ENCODE measurements around the gene KCNH6.

KCNH6 gene

DNA sequence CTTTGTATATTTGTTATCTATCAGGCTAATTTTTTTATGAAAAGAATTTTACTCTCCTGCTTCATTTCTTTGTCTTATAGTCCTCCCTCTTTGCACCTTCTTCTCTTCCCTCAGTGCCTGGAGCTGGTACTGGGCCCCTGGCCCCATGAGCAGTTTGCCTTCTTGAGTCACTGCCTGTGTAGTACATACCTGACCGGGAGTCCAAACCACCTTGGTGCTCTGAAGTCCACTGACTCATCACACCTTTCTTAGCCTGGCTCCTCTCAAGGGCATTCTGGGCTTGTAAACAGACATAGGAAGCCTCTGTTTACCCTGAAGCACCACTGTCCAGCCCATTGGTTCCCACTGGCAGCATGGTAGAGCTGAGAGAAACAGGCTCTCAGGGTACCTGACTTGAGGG is 66.5 kb downstream of the KCNH6 start:
- H3K4me1 ChIP-seq = no peaks in the 10 kb centered on the region
- no peak overlapping the region for H3K27ac ChIP-seq
- no peaks in the 10 kb centered on the region for H3K9me3 ChIP-seq (ENCODE audit: control insufficient read depth, low read length)
- H3K9ac ChIP-seq = no peak overlapping the region
- H3K27me3 ChIP-seq (ENCODE audit: control insufficient read depth, insufficient read depth, low read length) = no peaks in the 10 kb centered on the region
- H3K4me3 ChIP-seq (ENCODE audit: low read depth, low read length) = no peak overlapping the region
- no peak overlapping the region for H2AFZ ChIP-seq
- no peak overlapping the region for H3K4me2 ChIP-seq (ENCODE audit: low read length)
- H3K79me2 ChIP-seq = peaks cover 8% of the 10 kb centered on the region
- TF ChIP-seq, protein P1, sequence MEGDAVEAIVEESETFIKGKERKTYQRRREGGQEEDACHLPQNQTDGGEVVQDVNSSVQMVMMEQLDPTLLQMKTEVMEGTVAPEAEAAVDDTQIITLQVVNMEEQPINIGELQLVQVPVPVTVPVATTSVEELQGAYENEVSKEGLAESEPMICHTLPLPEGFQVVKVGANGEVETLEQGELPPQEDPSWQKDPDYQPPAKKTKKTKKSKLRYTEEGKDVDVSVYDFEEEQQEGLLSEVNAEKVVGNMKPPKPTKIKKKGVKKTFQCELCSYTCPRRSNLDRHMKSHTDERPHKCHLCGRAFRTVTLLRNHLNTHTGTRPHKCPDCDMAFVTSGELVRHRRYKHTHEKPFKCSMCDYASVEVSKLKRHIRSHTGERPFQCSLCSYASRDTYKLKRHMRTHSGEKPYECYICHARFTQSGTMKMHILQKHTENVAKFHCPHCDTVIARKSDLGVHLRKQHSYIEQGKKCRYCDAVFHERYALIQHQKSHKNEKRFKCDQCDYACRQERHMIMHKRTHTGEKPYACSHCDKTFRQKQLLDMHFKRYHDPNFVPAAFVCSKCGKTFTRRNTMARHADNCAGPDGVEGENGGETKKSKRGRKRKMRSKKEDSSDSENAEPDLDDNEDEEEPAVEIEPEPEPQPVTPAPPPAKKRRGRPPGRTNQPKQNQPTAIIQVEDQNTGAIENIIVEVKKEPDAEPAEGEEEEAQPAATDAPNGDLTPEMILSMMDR (IDR thresholded peaks at IDR 0.05) = no peak
- no peaks in the 10 kb centered on the region for H3K36me3 ChIP-seq (ENCODE audit: control insufficient read depth, insufficient read depth, low read length)

DNA sequence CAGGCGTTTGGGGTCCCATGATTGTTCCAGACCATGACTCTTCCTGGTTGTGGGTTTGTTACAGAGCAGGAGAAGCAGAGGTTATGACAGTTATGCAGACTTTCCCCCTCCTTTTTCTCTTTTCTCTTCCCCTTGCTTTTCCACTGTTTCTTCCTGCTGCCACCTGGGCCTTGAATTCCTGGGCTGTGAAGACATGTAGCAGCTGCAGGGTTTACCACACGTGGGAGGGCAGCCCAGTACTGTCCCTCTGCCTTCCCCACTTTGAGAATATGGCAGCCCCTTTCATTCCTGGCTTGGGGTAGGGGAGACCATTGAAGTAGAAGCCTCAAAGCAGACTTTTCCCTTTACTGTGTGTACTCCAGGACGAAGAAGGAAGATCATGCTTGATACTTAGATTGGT is 69.6 kb downstream of the KCNH6 start:
- TF ChIP-seq, protein P1 (IDR thresholded peaks at IDR 0.05) = no peak
- Histone ChIP-seq H3K4me2 (ENCODE audit: low read length) (no peak overlapping the region), H3K4me3 (ENCODE audit: low read depth, low read length) (no peak overlapping the region)

DNA sequence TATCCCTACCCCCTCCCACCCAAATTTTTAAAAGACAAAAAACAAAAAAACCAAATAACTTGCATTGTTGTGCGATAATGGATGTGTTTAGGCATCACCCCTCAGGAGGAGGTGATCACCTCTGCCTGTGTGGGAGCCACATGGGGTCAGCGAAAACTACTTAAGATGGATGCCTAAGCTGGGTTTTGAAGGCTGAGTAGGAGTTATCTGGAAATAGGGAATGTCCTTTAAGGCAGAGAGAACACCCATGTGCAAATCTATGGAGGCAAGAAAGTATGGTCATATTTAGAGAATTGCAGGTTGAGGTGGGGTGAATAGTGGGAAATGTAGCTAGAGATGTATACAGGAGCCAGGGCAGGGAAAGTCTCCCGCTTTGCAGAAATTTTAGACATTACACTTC is 72.0 kb downstream of the KCNH6 start:
- Histone ChIP-seq H3K9ac (no peak overlapping the region), H2AFZ (no peak overlapping the region), H3K4me2 (ENCODE audit: low read length) (no peak overlapping the region), H3K27me3 (ENCODE audit: control insufficient read depth, insufficient read depth, low read length) (no peaks in the 10 kb centered on the region), H3K79me2 (peaks cover 5% of the 10 kb centered on the region), H3K4me3 (ENCODE audit: low read depth, low read length) (no peak overlapping the region), H3K27ac (no peak overlapping the region), H3K36me3 (ENCODE audit: control insufficient read depth, insufficient read depth, low read length) (no peaks in the 10 kb centered on the region), H3K9me3 (ENCODE audit: control insufficient read depth, low read length) (no peaks in the 10 kb centered on the region), H3K4me1 (no peaks in the 10 kb centered on the region)
- TF ChIP-seq, protein P1 (IDR thresholded peaks at IDR 0.05) = no peak

More for the DNA sequence above, 69.6 kb downstream of the KCNH6 start:
- Histone ChIP-seq H2AFZ (no peak overlapping the region), H3K9me3 (ENCODE audit: control insufficient read depth, low read length) (no peaks in the 10 kb centered on the region), H3K4me1 (no peaks in the 10 kb centered on the region), H3K36me3 (ENCODE audit: control insufficient read depth, insufficient read depth, low read length) (no peaks in the 10 kb centered on the region), H3K27ac (no peak overlapping the region), H3K79me2 (peaks cover 8% of the 10 kb centered on the region), H3K9ac (no peak overlapping the region), H3K27me3 (ENCODE audit: control insufficient read depth, insufficient read depth, low read length) (no peaks in the 10 kb centered on the region)

Data from parathyroid adenoma (tissue), 2 donors.